Endothelial cell of umbilical vein (primary cell): Measurements from ENCODE around the gene TMEM98. TPM values are rescaled to one million over a fixed set of nuclear protein-coding genes. Genes with fewer than 3 reads are reported as not detected.

Experiments used
- BruUV-seq: library from RNA; stranded (reverse); fragments of 400-500 nt; replicated peaks from 2 replicates; lab custom pipeline; 2021; lab: Mats Ljungman, UMichigan
- CTCF ChIA-PET: fragments of 300-600, 350-600 bp; sonication (Branson Sonifier 250); formaldehyde crosslinking; loops from one replicate; lab custom pipeline; 2021; ENCODE audit warnings: antibody characterized with exemption, inconsistent platforms; lab: Charles Lee
- POLR2A ChIA-PET: fragments of 300-600, 350-600 bp; sonication (Branson Sonifier 250); formaldehyde crosslinking; loops from one replicate; lab custom pipeline; 2021; ENCODE audit warnings: antibody characterized with exemption, inconsistent platforms; lab: Charles Lee
- DNase-seq: peaks from one replicate; pipeline ENCODE4 v3.0.0-alpha.2; 2011; ENCODE audit warnings: low read depth, low spot score
- FAIRE-seq: peaks from 2 replicates; lab custom pipeline; 2011; peaks lifted over from hg19 to GRCh38; lab: Jason Lieb, UNC
- H2AFZ ChIP-seq: 2 replicates; pipeline ENCODE4 v1.6.0; 2012; ENCODE audit warnings: low read depth, low read length, control low read depth, inconsistent platforms
- H3K27ac ChIP-seq: 2 replicates; pipeline ENCODE4 v1.5.1; 2011; ENCODE audit warnings: low read depth, mild to moderate bottlenecking, control low read depth, low read length, moderate library complexity; ENCODE audit not compliant: insufficient read depth
- H3K27me3 ChIP-seq, 2 experiments: 2 replicates each; pipeline versions ENCODE4 v1.6.0 to v1.6.1; 2011; ENCODE audit warnings: low read length in 2 of 2, mixed read lengths in 1 of 2; ENCODE audit not compliant: control insufficient read depth in 2 of 2, insufficient read depth in 2 of 2
- H3K36me3 ChIP-seq, 2 experiments: 2 replicates in 1 of 2; 3 replicates in 1 of 2; pipeline ENCODE4 v1.5.1; 2011; ENCODE audit warnings: low read length in 2 of 2, mild to moderate bottlenecking in 1 of 2, moderate library complexity in 1 of 2; ENCODE audit not compliant: control insufficient read depth in 2 of 2, insufficient read depth in 2 of 2; ENCODE audit errors: extremely low read depth in 1 of 2
- H3K4me1 ChIP-seq: 3 replicates; pipeline ENCODE4 v1.5.1; 2011; ENCODE audit warnings: mild to moderate bottlenecking, low read length; ENCODE audit not compliant: control insufficient read depth, insufficient read depth; ENCODE audit errors: extremely low read depth
- H3K4me2 ChIP-seq: 2 replicates; pipeline ENCODE4 v1.6.1; 2011; ENCODE audit warnings: low read length, control low read depth, mixed read lengths; ENCODE audit not compliant: insufficient read depth
- H3K4me3 ChIP-seq, 3 experiments: fragments of 200-600 bp in 1 of 3; sonication (generic), shearing (Covaris generic) in 1 of 3; replicated peaks in 1 of 3; 2 replicates each; pipeline ENCODE4 v1.5.1; 2011 to 2016; ENCODE audit warnings: control low read depth in 3 of 3, low read length in 3 of 3, mild to moderate bottlenecking in 2 of 3, inconsistent platforms in 1 of 3, low read depth in 1 of 3, moderate library complexity in 1 of 3; ENCODE audit not compliant: insufficient read depth in 1 of 3
- H3K79me2 ChIP-seq: 2 replicates; pipeline ENCODE4 v1.6.0; 2012; ENCODE audit warnings: low read length, inconsistent platforms; ENCODE audit not compliant: control insufficient read depth, insufficient read depth
- H3K9ac ChIP-seq: replicated peaks from 2 replicates; pipeline ENCODE3; 2011; ENCODE audit warnings: low read length, control low read depth; ENCODE audit not compliant: insufficient read depth; ENCODE audit errors: extremely low read depth
- H3K9me1 ChIP-seq: replicated peaks from 3 replicates; pipeline ENCODE4 v1.6.0; 2011; ENCODE audit warnings: mild to moderate bottlenecking, low read length; ENCODE audit not compliant: control insufficient read depth, insufficient read depth; ENCODE audit errors: extremely low read depth
- H3K9me3 ChIP-seq: replicated peaks from 2 replicates; pipeline ENCODE4 v1.5.1; 2012; ENCODE audit warnings: low read length, inconsistent platforms; ENCODE audit not compliant: control insufficient read depth, insufficient read depth
- H4K20me1 ChIP-seq: replicated peaks from 2 replicates; pipeline ENCODE3; 2011; ENCODE audit warnings: mild to moderate bottlenecking, low read length; ENCODE audit not compliant: control insufficient read depth, insufficient read depth; ENCODE audit errors: extremely low read depth
- CTCF ChIP-seq, 2 donors: IDR thresholded peaks; 1 replicate in 1 of 2; 2 replicates in 1 of 2; pipeline ENCODE4 v1.5.1; 2011; ENCODE audit warnings: low read length in 2 of 2, mild to moderate bottlenecking in 2 of 2, moderate library complexity in 2 of 2, control low read depth in 1 of 2, inconsistent platforms in 1 of 2, low read depth in 1 of 2; ENCODE audit not compliant: insufficient read depth in 1 of 2; ENCODE audit errors: extremely low read depth in 1 of 2
- EZH2 ChIP-seq: IDR thresholded peaks from 2 replicates; pipeline ENCODE4 v1.6.1; 2012; ENCODE audit warnings: borderline replicate concordance, low read depth, mild to moderate bottlenecking, moderate library complexity, low read length, inconsistent platforms; ENCODE audit not compliant: severe bottlenecking
- FOS ChIP-seq: IDR thresholded peaks from 2 replicates; pipeline ENCODE4 v1.6.1; 2011; ENCODE audit warnings: mild to moderate bottlenecking, low read length, moderate library complexity, borderline replicate concordance; ENCODE audit not compliant: insufficient read depth
- GATA2 ChIP-seq: IDR thresholded peaks from 2 replicates; pipeline ENCODE4 v1.7.0; 2011; ENCODE audit warnings: low read depth, mild to moderate bottlenecking, moderate library complexity, mixed read lengths, low read length; ENCODE audit not compliant: insufficient read length, insufficient read depth
- JUN ChIP-seq: IDR thresholded peaks from 2 replicates; pipeline ENCODE4 v1.6.1; 2011; ENCODE audit warnings: borderline replicate concordance, low read depth; ENCODE audit not compliant: insufficient read length, insufficient read depth
- MAX ChIP-seq: IDR thresholded peaks from 2 replicates; pipeline ENCODE4 v1.6.1; 2011; ENCODE audit not compliant: insufficient read depth, insufficient read length
- MYC ChIP-seq: IDR thresholded peaks from one replicate; pipeline ENCODE4 v1.6.1; 2011; ENCODE audit warnings: mild to moderate bottlenecking, low read depth, low read length
- POLR2A ChIP-seq: IDR thresholded peaks from 2 replicates; pipeline ENCODE4 v1.6.1; 2012; ENCODE audit warnings: low read depth, mild to moderate bottlenecking, control low read depth, low read length
- POLR2AphosphoS5 ChIP-seq: IDR thresholded peaks from 2 replicates; pipeline ENCODE4 v1.6.1; 2012; ENCODE audit warnings: low read depth, mild to moderate bottlenecking, control low read depth, low read length, moderate library complexity; ENCODE audit not compliant: insufficient read depth
- dilution Hi-C: fragments of 300-500 bp; cut with MboI; formaldehyde crosslinking; loops from one replicate; pipeline ENCODE4 v1.15.0; 2019; ENCODE audit warnings: low sequenced_read_pairs; ENCODE audit not compliant: extremely low pct_ligation_motif_present
- intact Hi-C: fragments of 100-400 bp; cut with micrococcal nuclease; formaldehyde crosslinking; loops from one replicate; pipeline ENCODE4 v1.10.0; 2022
- polyA plus RNA-seq, 4 experiments: library from polyadenylated mRNA; depleted of rRNA in 3 of 4; stranded (reverse) in 3 of 4; unstranded in 1 of 4; fragments of >200 nt; gene quantifications; 2 replicates each; pipeline versions ENCODE4 v1.2.1 to v1.2.3, GENCODE V29; 2011 to 2012; ENCODE audit warnings: missing spikeins in 1 of 4
- total RNA-seq: library from RNA; stranded (reverse); gene quantifications from 2 replicates; pipeline ENCODE4 v1.2.3, GENCODE V29; 2021

TMEM98 gene
- total and polyA plus RNA-seq, 2 donors (not counting 3 experiments of a cell fraction or from before 2014, with no cell fraction given), result 83.6 to 456 TPM

GRCh38 chr17:32976131-32976530 lies 48.2 kb downstream of the TMEM98 start:
- no peak for FAIRE-seq
- Histone ChIP-seq H2AFZ (no peak overlapping the region), H3K27ac (no peak overlapping the region), H3K9ac (no peak overlapping the region), H3K4me1 (no peaks in the 10 kb centered on the region), H3K9me3 (no peaks in the 10 kb centered on the region), H3K79me2 (no peaks in the 10 kb centered on the region), H3K4me2 (no peak overlapping the region), H3K27me3 (no peaks in the 10 kb centered on the region), H3K4me3 (no peak overlapping the region), H4K20me1 (no peaks in the 10 kb centered on the region), H3K9me1 (no peaks in the 10 kb centered on the region), H3K36me3 (no peaks in the 10 kb centered on the region)
- DNase-seq, result no peak
- ChIA-PET POLR2A (no interaction called here), CTCF (no interaction called here)
- dilution Hi-C loops, result no loop called here
- no TSS peak for BruUV-seq
- intact Hi-C loops, result no loop called here
- no peak for TF ChIP-seq FOS

GRCh38 chr17:32976605-32977004 lies 48.7 kb downstream of the TMEM98 start:
- Histone ChIP-seq H3K4me1 (no peaks in the 10 kb centered on the region), H4K20me1 (no peaks in the 10 kb centered on the region), H3K4me2 (no peak overlapping the region), H3K9me1 (no peaks in the 10 kb centered on the region), H3K79me2 (no peaks in the 10 kb centered on the region), H3K36me3 (no peaks in the 10 kb centered on the region), H3K27ac (no peak overlapping the region), H3K4me3 (no peak overlapping the region), H2AFZ (no peak overlapping the region), H3K9me3 (no peaks in the 10 kb centered on the region), H3K9ac (no peak overlapping the region), H3K27me3 (no peaks in the 10 kb centered on the region)
- no peak for TF ChIP-seq POLR2AphosphoS5
- no peak for TF ChIP-seq MYC
- no peak for TF ChIP-seq GATA2
- no peak for TF ChIP-seq MAX
- no peak for TF ChIP-seq JUN
- TF ChIP-seq POLR2A, result no peak
- TF ChIP-seq EZH2, result no peak
- TF ChIP-seq FOS, result no peak
- no peak for TF ChIP-seq CTCF (IDR thresholded peaks at IDR 0.05; ENCODE audit: extremely low read depth in 1 of 2, insufficient read depth in 1 of 2, low read depth in 1 of 2, low read length in 2 of 2)
- dilution Hi-C loops, result no loop called here
- POLR2A ChIA-PET, result no interaction called here
- DNase-seq (no peak), FAIRE-seq (no peak)
- intact Hi-C loops, result no loop called here
- BruUV-seq, result no TSS peak
- CTCF ChIA-PET, result no interaction called here
